HAP-1 (cell line): ENCODE results near the gene OTOF.

Experiments
- DNase-seq, 2 experiments: peaks; one replicate each; pipeline ENCODE4 v3.0.0-alpha.2; 2016 to 2020; ENCODE audit warnings: low spot score in 2 of 2
- H3K27me3 ChIP-seq: fragments of 250-450 bp; sonication (Bioruptor Pico); 2 replicates; pipeline ENCODE4 v1.5.1; 2020; ENCODE audit warnings: low read depth, mild to moderate bottlenecking, moderate library complexity
- H3K36me3 ChIP-seq: fragments of 250-450 bp; sonication (Bioruptor Pico); replicated peaks from 2 replicates; pipeline ENCODE4 v1.5.1; 2020; ENCODE audit warnings: mild to moderate bottlenecking
- H3K4me1 ChIP-seq: fragments of 250-450 bp; sonication (Bioruptor Pico); 2 replicates; pipeline ENCODE4 v1.5.1; 2020; ENCODE audit warnings: mild to moderate bottlenecking
- H3K4me3 ChIP-seq: fragments of 250-450 bp; sonication (Bioruptor Pico); 2 replicates; pipeline ENCODE4 v1.5.1; 2020; ENCODE audit warnings: mild to moderate bottlenecking, moderate library complexity
- H3K9me3 ChIP-seq: fragments of 250-450 bp; sonication (Bioruptor Pico); 2 replicates; pipeline ENCODE4 v1.5.1; 2020; ENCODE audit warnings: mild to moderate bottlenecking, moderate library complexity
- in situ Hi-C: fragments of 300-500 bp; cut with MboI; formaldehyde crosslinking; loops from 3 replicates; pipeline ENCODE4 v1.14.3; 2020; ENCODE audit warnings: low sequenced_read_pairs, inconsistent platforms, mixed read lengths

The OTOF gene

DNA sequence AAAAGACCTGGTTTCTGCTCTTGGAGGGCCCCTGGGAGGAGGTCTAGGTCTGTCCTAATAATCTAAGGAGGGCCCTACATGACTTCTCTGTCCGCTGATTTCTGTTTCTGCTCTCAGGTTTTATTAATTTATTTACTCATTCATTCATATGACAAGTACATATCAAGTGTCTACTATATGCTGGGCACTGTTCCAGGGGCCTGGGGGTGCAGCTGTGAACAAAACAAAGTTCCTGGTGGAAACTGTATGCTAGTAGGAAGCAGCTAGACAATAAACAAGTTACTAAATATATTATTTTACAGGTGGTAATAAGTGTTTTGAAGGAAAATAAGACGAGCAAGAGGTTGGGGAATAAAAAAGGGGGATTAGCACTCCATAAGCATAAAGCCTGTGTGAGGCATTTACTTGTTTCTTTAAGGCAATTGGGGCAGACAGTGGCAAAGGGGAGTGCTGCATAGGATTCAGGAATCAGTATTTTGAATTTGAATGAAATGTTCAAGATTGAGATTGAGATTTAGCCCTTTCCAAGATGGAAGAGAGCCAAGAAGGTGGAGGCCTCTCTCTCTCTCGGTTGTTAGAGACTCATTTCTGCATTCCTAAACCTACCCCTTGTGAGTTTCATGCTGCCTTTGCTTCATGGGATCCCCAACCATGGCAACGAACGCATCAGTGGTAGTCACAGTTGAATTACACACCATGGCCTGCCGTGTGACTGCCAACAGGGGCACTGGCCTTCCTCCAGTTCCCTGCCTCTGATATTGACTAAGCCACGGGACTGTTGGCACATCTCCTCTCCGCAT is 47.9 kb downstream of the OTOF start:
- DNase-seq: peak; percentile 70 to 75
- peaks cover 15% of the 10 kb centered on the region for H3K4me1 ChIP-seq
- H3K36me3 ChIP-seq: no peaks in the 10 kb centered on the region
- no peak overlapping the region for H3K4me3 ChIP-seq
- in situ Hi-C loops: no loop called here
- no peaks in the 10 kb centered on the region for H3K9me3 ChIP-seq
- H3K27me3 ChIP-seq: no peaks in the 10 kb centered on the region

DNA sequence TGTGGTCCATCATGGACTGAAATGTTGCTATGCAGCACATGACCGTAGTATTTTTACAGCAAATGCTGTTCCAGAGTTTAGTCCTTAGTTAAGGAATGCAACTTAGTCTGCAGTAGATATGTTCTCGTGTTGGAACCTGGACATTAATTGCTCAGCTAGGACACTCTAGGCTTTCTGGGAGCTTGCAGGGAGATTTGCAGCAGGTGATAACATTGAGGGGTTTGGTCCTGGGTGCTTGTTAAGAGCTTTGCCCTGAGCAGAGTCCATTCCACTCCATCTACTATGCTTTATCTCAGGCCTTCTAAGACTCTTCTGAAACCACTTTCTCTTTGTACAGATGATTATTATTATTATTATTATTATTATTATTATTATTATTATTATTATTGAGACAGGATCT is 49.1 kb downstream of the OTOF start:
- H3K4me3 ChIP-seq: no peak overlapping the region
- no peaks in the 10 kb centered on the region for H3K27me3 ChIP-seq
- H3K9me3 ChIP-seq: no peaks in the 10 kb centered on the region
- no peak for DNase-seq
- H3K4me1 ChIP-seq: peaks cover 15% of the 10 kb centered on the region
- in situ Hi-C loops: no loop called here
- no peaks in the 10 kb centered on the region for H3K36me3 ChIP-seq

DNA sequence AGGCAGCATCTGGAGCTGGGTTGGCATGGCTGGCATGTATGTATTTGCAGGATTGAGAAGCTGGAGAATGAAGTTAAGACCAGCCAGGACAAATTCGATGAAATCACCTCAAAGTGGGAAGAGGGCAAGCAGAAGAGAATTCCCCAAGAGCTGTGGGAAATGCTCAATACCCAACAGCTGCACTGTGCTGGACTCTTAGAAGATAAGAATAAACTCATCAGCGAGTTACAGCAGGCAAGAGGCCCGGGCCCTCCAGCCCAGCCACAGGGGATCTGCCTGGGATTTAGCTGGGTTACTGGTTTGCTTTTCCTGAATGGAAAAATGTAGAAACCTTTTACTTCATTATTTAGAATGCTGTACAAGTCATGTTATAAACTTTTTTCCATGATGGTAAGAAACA is 53.7 kb downstream of the OTOF start:
- in situ Hi-C loops: no loop called here
- Histone ChIP-seq H3K36me3 (no peaks in the 10 kb centered on the region), H3K4me1 (no peaks in the 10 kb centered on the region), H3K9me3 (no peaks in the 10 kb centered on the region), H3K27me3 (peaks cover 3% of the 10 kb centered on the region), H3K4me3 (no peak overlapping the region)
- DNase-seq: no peak

DNA sequence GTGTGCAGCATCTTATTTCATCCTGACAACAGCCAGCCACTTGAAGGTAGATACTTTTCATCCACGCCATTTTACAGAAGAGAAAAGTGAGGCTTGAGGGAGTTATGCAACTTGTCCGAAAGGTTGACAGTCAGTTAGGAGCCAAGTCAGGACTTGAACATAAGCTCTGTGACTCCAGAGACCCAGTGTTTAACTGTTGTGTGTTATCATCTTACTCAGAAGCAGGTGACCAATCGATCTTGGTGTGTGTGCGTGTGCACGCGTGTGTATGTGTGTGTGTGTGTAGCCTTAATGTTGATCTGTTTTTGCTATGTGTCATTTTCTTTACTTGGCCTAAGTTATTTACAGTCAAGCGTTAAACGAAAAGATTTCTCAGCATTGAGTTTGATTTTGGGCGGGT is 54.2 kb downstream of the OTOF start:
- Histone ChIP-seq H3K27me3 (peaks cover 4% of the 10 kb centered on the region), H3K36me3 (no peaks in the 10 kb centered on the region), H3K9me3 (no peaks in the 10 kb centered on the region), H3K4me1 (no peaks in the 10 kb centered on the region), H3K4me3 (no peak overlapping the region)
- DNase-seq: no peak
- in situ Hi-C loops: no loop called here

DNA sequence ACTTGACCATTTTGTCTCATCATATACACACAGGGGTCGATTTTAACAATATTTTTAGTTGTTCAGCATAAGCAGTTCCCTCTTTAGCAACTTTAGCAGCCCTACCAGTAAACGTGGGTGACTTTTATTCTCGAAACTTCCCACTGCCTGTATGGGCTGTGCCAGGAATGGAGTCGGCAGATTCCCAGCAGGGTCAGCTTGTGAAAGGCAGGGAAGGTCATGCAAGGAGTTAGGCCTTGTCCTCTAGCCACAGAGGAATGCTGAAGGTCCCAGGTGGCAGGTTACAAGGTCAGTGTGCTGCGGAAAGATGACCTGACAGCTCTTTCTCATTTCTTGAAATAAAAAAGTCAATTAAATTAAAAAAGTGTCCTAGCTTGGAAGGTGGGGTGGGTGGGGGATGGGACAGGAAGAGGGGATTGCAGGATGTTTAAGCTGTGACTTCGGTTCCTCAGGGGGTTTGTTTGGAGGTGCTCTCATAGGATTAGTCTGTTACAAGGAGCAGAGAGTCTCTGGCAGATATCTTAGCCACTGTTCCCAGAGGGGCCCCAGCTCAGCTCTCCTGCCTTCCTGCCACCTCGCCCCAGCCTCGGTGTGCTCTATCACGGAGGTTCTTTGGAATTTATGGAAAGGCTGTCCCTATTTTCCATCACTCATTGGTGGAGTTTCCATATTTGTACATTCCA is 54.8 kb downstream of the OTOF start:
- no peaks in the 10 kb centered on the region for H3K36me3 ChIP-seq
- no peak overlapping the region for H3K4me3 ChIP-seq
- in situ Hi-C loops: no loop called here
- H3K27me3 ChIP-seq: peaks cover 4% of the 10 kb centered on the region
- no peaks in the 10 kb centered on the region for H3K9me3 ChIP-seq
- H3K4me1 ChIP-seq: no peaks in the 10 kb centered on the region
- DNase-seq: no peak

GRCh38 chr2:26421961-26422360 is 56.0 kb downstream of the OTOF start:
- no peaks in the 10 kb centered on the region for H3K4me1 ChIP-seq
- in situ Hi-C loops: no loop called here
- no peak for DNase-seq
- H3K27me3 ChIP-seq: peaks cover 4% of the 10 kb centered on the region
- H3K4me3 ChIP-seq: no peak overlapping the region
- H3K9me3 ChIP-seq: no peaks in the 10 kb centered on the region
- no peaks in the 10 kb centered on the region for H3K36me3 ChIP-seq

- no peaks in the 10 kb centered on the region for H3K36me3 ChIP-seq
- no peak for DNase-seq
- H3K4me3 ChIP-seq: no peak overlapping the region
- no peaks in the 10 kb centered on the region for H3K9me3 ChIP-seq
- in situ Hi-C loops: no loop called here
- peaks cover 2% of the 10 kb centered on the region; the same call in 1 of the 2 replicates for H3K27me3 ChIP-seq
- H3K4me1 ChIP-seq: no peaks in the 10 kb centered on the region
Measured at GRCh38 chr2:26414311-26414710, 63.6 kb downstream of the OTOF start.

- no peaks in the 10 kb centered on the region for H3K36me3 ChIP-seq
- no peaks in the 10 kb centered on the region for H3K27me3 ChIP-seq
- in situ Hi-C loops: no loop called here
- no peaks in the 10 kb centered on the region for H3K9me3 ChIP-seq
- H3K4me1 ChIP-seq: no peaks in the 10 kb centered on the region
- no peak for DNase-seq
- no peak overlapping the region for H3K4me3 ChIP-seq
Measured at GRCh38 chr2:26412091-26412673, 65.7 kb downstream of the OTOF start.

- Histone ChIP-seq H3K4me3 (no peak overlapping the region), H3K4me1 (no peaks in the 10 kb centered on the region), H3K9me3 (no peaks in the 10 kb centered on the region), H3K36me3 (no peaks in the 10 kb centered on the region), H3K27me3 (no peaks in the 10 kb centered on the region)
- in situ Hi-C loops: no loop called here
- no peak for DNase-seq
Measured at GRCh38 chr2:26411419-26411818, 66.5 kb downstream of the OTOF start.

DNA sequence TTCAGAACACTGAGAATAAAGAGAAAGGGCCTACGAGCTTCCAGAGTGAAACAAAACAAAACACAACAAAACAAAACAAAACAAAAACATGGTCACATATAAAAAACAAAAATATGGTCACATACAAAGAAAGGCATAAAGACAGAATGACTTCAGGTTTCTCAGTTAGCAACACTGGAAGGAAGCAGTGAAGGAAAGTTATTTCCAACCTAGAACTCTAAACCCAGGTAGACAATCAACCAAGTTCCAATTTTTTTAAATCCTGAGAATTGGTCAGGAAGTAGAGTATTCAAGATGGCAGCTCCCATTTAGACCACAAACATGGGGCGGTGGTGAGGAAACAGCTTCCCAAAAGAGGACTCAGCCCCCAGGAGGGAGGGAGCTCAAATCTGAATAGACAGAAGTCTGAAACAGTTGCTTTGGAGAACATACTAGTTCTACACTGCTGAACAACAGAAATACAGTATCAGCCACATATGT is 67.1 kb downstream of the OTOF start:
- Histone ChIP-seq H3K4me1 (no peaks in the 10 kb centered on the region), H3K36me3 (no peaks in the 10 kb centered on the region), H3K4me3 (no peak overlapping the region), H3K27me3 (no peaks in the 10 kb centered on the region), H3K9me3 (no peaks in the 10 kb centered on the region)
- DNase-seq: no peak
- in situ Hi-C loops: no loop called here

- Histone ChIP-seq H3K9me3 (no peaks in the 10 kb centered on the region), H3K4me1 (no peaks in the 10 kb centered on the region), H3K4me3 (no peak overlapping the region), H3K27me3 (no peaks in the 10 kb centered on the region), H3K36me3 (no peaks in the 10 kb centered on the region)
- no peak for DNase-seq
- in situ Hi-C loops: no loop called here
Measured at GRCh38 chr2:26409785-26410184, 68.1 kb downstream of the OTOF start.

DNA sequence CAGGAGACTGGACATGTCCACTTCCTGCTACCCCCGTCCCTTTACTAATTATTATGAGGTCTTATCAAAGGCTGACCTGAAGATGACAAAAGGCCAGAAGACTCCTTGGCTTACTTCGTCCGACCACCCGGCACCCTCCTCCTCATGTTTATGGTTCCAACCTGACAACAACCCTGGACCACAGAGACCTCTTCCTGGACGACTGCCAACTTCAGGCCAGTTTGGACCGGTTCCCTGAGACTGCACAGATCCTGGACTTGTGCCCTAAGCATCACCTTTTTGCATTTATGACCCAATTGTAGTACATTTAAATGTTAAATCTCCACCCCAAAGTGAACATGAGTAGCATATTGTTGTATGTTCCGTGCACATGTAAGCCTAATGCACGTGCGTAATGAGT is 70.4 kb downstream of the OTOF start:
- no peak overlapping the region for H3K4me3 ChIP-seq
- in situ Hi-C loops: no loop called here
- DNase-seq: no peak
- H3K9me3 ChIP-seq: no peaks in the 10 kb centered on the region
- no peaks in the 10 kb centered on the region for H3K36me3 ChIP-seq
- H3K27me3 ChIP-seq: no peaks in the 10 kb centered on the region
- no peaks in the 10 kb centered on the region for H3K4me1 ChIP-seq
